Measurements from ENCODE around the gene FKBP1A. TPM values are rescaled to one million over a fixed set of nuclear protein-coding genes. Genes with fewer than 3 reads are reported as not detected.

FKBP1A gene
- total RNA-seq, 1 donor from 2014 or later, result 291 TPM

GRCh38 chr20:1373614-1374013 lies 19.2 kb downstream of the FKBP1A start:
- no peaks in the 10 kb centered on the region for H3K27me3 ChIP-seq (ENCODE audit: low read depth)
- DNase-seq (no peak), ATAC-seq (no peak)
- H3K36me3 ChIP-seq, result peaks cover 63% of the 10 kb centered on the region
- peak overlapping the region; percentile 38 for H3K27ac ChIP-seq
- H3K9me3 ChIP-seq, result no peaks in the 10 kb centered on the region
- TF ChIP-seq CTCF (IDR thresholded peaks at IDR 0.05), result no peak
- H3K4me1 ChIP-seq, result peaks cover 95% of the 10 kb centered on the region
- intact Hi-C loops (cut with DNase I), result no loop called here
- no peak overlapping the region for H3K4me3 ChIP-seq

GRCh38 chr20:1373036-1373435 lies 19.8 kb downstream of the FKBP1A start:
- ATAC-seq, result no peak

GRCh38 chr20:1371830-1372539 lies 20.9 kb downstream of the FKBP1A start:
- no peak overlapping the region for H3K4me3 ChIP-seq
- H3K4me1 ChIP-seq, result peaks cover 80% of the 10 kb centered on the region
- no peaks in the 10 kb centered on the region for H3K9me3 ChIP-seq
- TF ChIP-seq CTCF (IDR thresholded peaks at IDR 0.05), result no peak
- intact Hi-C loops (cut with DNase I), result no loop called here
- no peaks in the 10 kb centered on the region for H3K27me3 ChIP-seq (ENCODE audit: low read depth)
- peaks cover 79% of the 10 kb centered on the region for H3K36me3 ChIP-seq
- peak overlapping the region; percentile 43 for H3K27ac ChIP-seq
- peak; percentile 40 to 66 for ATAC-seq
- DNase-seq, result no peak

More at GRCh38 chr20:1373036-1373435, 19.8 kb downstream of the FKBP1A start:
- no peaks in the 10 kb centered on the region for H3K27me3 ChIP-seq (ENCODE audit: low read depth)
- peaks cover 91% of the 10 kb centered on the region for H3K4me1 ChIP-seq
- no peak overlapping the region for H3K4me3 ChIP-seq
- peak overlapping the region; percentile 38 for H3K27ac ChIP-seq
- peaks cover 69% of the 10 kb centered on the region for H3K36me3 ChIP-seq
- no peaks in the 10 kb centered on the region for H3K9me3 ChIP-seq
- TF ChIP-seq CTCF (IDR thresholded peaks at IDR 0.05), result no peak
- intact Hi-C loops (cut with DNase I), result no loop called here
- DNase-seq, result no peak

GRCh38 chr20:1371202-1371782 lies 21.6 kb downstream of the FKBP1A start:
- ATAC-seq (no peak), DNase-seq (no peak)
- intact Hi-C loops (cut with DNase I), result no loop called here
- Histone ChIP-seq H3K27me3 (ENCODE audit: low read depth) (no peaks in the 10 kb centered on the region), H3K27ac (peak overlapping the region; percentile 43), H3K4me1 (peaks cover 73% of the 10 kb centered on the region), H3K4me3 (no peak overlapping the region), H3K9me3 (no peaks in the 10 kb centered on the region), H3K36me3 (peaks cover 83% of the 10 kb centered on the region)
- TF ChIP-seq CTCF (IDR thresholded peaks at IDR 0.05), result no peak

- Histone ChIP-seq H3K27ac (peak overlapping the region; percentile 43), H3K4me1 (peaks cover 66% of the 10 kb centered on the region), H3K36me3 (peaks cover 83% of the 10 kb centered on the region), H3K4me3 (no peak overlapping the region), H3K9me3 (no peaks in the 10 kb centered on the region), H3K27me3 (ENCODE audit: low read depth) (no peaks in the 10 kb centered on the region)
- ATAC-seq (no peak), DNase-seq (no peak)
- intact Hi-C loops (cut with DNase I), result no loop called here
- no peak for TF ChIP-seq CTCF (IDR thresholded peaks at IDR 0.05)
Observed at GRCh38 chr20:1370548-1371110, 22.2 kb downstream of the FKBP1A start.
